CD4-positive, alpha-beta T cell treated with Interleukin-21 for 1 hour (primary cell): ENCODE data around the gene PAFAH2.

Experiments
- DNase-seq: peaks from one replicate; pipeline ENCODE4 v3.0.0-alpha.2; 2020

PAFAH2 gene

GRCh38 chr1:26029864-26030481 is 32.1 kb upstream of the PAFAH2 start:
- no peak for DNase-seq

- DNase-seq: no peak
Observed at GRCh38 chr1:26029054-26029863, 31.4 kb upstream of the PAFAH2 start.

GRCh38 chr1:26028490-26028980 is 30.7 kb upstream of the PAFAH2 start:
- no peak for DNase-seq

- no peak for DNase-seq
Observed at GRCh38 chr1:26027716-26028489, 30.0 kb upstream of the PAFAH2 start.

- DNase-seq: no peak
Observed at GRCh38 chr1:26025517-26025916, 27.7 kb upstream of the PAFAH2 start.

GRCh38 chr1:26025060-26025459 is 27.2 kb upstream of the PAFAH2 start:
- no peak for DNase-seq

- DNase-seq: no peak
Observed at GRCh38 chr1:26023826-26024225, 26.0 kb upstream of the PAFAH2 start.

- no peak for DNase-seq
Observed at GRCh38 chr1:26023009-26023408, 25.1 kb upstream of the PAFAH2 start.

GRCh38 chr1:26022404-26022779 is 24.5 kb upstream of the PAFAH2 start:
- no peak for DNase-seq

- no peak for DNase-seq
Observed at GRCh38 chr1:26021647-26022403, 24.0 kb upstream of the PAFAH2 start, which contains the start of gene EXTL1. TSS of gene EXTL1 (plus strand) at chr1:26021775. CDS start at chr1:26022647, 872 bp downstream.

- DNase-seq: no peak
Observed at GRCh38 chr1:26020941-26021646, 23.2 kb upstream of the PAFAH2 start.

GRCh38 chr1:26020330-26020768 is 22.5 kb upstream of the PAFAH2 start:
- no peak for DNase-seq

GRCh38 chr1:26019641-26020315 is 21.9 kb upstream of the PAFAH2 start:
- DNase-seq: no peak

GRCh38 chr1:26017606-26018005 is 19.7 kb upstream of the PAFAH2 start:
- DNase-seq: no peak

GRCh38 chr1:26016953-26017545 is 19.2 kb upstream of the PAFAH2 start:
- no peak for DNase-seq

- no peak for DNase-seq
Observed at GRCh38 chr1:26016258-26016952, 18.5 kb upstream of the PAFAH2 start.

- no peak for DNase-seq
Observed at GRCh38 chr1:26015358-26015757, 17.5 kb upstream of the PAFAH2 start.

- DNase-seq: no peak
Observed at GRCh38 chr1:26014179-26014578, 16.3 kb upstream of the PAFAH2 start.

- DNase-seq: no peak
Observed at GRCh38 chr1:26012864-26013263, 15.0 kb upstream of the PAFAH2 start.

GRCh38 chr1:26010825-26011224 is 13.0 kb upstream of the PAFAH2 start:
- DNase-seq: no peak
